Activated gamma-delta T cell (primary cell): Measurements from ENCODE around the gene AHNAK2.
A peak's percentile ranks its signal among the peaks of the same experiment; 100 is the strongest.
"Not testable (repeated sequence)": the region's sequence is repeated elsewhere in the genome, so short reads cannot be mapped to it uniquely, and the experiment has no call there.

Experiments used
- DNase-seq: peaks from one replicate; lab custom pipeline; 2025; lab: John Stamatoyannopoulos, UW
- total RNA-seq, 2 donors: gene quantifications; one replicate each; lab custom pipeline; 2026; lab: John Stamatoyannopoulos, UW

The AHNAK2 gene
- 0 to 0.09 reads per million in 2 donors for total RNA-seq

- DNase-seq, result peak; percentile 35
Observed at GRCh38 chr14:104977681-104978653, at the start of gene AHNAK2. AHNAK2 (minus strand) TSS chr14:104978374; CDS start chr14:104978237, 137 bp downstream.

DNA sequence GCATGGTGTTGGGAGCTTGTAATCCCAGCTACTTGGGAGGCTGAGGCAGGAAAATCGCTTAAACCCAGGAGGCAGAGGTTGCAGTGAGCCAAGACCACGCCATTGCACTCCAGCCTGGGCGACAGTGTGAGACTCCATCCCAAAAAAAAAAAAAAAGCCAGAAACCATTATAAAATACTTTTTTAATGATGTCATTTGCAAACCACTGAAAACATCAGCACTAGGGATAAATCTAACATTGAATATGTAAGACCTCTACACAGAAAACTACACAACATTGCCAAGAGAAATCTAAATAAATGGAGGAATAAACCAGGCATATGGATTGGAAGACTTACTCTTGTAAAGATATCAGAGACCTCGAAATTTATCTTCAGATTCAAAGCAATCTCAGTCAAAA, 49.5 kb upstream of the AHNAK2 start:
- not testable (repeated sequence) for DNase-seq

DNA sequence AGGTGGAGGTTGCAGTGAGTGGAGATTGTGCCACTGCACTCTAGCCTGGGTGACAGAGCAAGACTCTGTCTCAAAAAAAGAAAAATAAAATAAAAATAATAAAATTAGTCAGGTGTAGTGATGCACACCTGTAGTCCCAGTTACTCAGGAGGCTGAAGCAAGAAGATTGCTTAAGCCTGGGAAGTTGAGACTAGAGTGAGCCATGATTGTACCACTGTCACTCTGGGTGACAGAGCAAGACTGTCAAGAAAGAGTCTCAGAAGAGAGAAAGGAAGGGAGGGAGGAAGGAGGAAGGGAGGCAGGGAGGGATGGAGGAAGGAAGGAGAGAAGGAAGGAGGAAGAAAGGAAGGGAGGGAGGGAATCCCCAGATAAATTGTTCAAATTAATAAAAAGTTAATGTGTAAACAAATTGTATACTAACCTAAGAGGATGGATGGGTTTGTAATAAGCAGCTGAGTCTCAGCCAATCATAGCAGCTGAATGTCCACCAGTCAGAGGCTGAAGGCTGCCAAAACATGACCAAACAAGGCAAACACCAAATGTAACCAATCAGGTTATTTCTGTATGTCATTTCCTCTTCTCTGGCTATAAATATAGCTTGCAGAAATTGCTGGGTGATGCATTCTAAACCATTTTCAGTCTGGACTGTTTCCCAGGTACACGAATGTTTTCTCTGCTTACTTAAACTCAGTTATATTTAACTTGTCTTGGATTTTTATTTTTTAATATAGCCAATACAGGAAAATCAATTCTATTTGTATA, 48.8 kb upstream of the AHNAK2 start:
- no peak for DNase-seq

- no peak for DNase-seq
Observed at GRCh38 chr14:105026033-105026785, 48.0 kb upstream of the AHNAK2 start.

DNA sequence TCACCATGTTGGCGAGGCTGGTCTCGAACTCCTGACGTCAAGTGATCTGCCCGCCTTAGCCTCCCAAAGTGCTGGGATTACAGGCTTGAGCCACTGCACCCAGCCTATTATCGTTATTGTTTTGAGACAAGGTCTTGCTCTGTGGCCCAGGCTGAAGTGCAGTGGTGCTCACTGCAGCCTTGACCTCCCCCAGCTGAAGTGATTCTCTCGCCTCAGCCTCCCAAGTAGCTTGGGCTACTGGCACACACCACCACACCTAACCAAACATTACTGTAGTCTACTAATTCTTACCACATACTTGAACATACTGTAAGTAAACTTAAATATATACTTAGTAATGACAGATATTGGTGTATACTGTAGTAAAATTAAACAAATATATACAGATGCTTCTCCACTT, 47.3 kb upstream of the AHNAK2 start:
- no peak for DNase-seq

DNA sequence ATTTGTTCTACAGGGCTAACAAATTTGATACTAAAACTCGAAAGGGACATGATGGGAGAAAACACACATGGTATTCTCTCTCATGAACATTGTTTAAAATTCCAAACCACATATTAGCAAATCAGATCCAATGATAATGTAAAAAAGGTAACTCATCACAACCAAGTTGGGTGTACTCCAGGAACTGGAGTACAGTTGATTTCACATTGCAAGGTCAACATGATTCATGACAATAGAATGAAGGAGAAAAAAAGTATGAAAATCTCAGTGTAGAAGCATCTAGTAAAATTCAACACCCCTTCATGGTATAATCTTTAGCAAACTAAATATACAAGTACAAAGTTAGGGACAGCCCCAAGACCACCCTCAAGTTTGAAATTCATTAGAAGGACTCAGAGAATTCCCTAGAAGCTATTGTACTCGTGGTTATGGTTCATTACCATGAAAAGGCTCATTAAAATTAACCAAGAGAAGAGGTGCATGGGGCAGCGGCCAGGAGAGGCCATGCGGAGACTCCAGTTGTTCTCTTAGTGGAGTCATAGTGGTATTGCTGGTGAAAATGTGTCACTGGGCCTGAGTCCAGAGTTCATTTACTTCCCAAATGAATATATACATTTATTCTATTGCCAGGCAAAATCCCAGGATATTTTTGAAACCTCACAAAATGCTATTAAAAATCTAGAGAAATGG, 45.8 kb upstream of the AHNAK2 start:
- DNase-seq, result no peak

GRCh38 chr14:105023144-105023543, 45.0 kb upstream of the AHNAK2 start:
- no peak for DNase-seq

DNA sequence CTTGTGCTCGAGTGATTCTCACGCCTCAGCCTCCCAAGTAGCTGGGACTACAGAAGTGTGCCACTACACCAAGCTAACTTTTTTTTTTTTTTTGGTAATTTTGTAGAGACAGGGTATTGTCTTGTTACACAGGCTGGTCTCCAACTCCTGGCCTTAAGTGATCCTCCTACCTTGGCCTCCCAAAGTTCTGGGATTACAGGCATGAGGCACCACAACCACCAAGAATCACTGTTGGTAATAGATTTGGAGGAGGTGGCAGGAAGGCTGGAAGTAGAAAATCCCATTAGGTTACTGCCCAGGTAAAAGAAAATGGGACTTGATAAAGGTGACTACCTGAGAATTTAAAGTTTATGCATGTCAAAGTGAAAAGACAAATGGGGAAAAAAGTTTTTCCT, 44.1 kb upstream of the AHNAK2 start:
- DNase-seq, result no peak

GRCh38 chr14:105021656-105022275, 43.6 kb upstream of the AHNAK2 start:
- DNase-seq, result no peak

- DNase-seq, result peak; percentile 99
Observed at GRCh38 chr14:105020815-105021655, 42.9 kb upstream of the AHNAK2 start, which contains the start of gene CDCA4. CDCA4 (minus strand) TSS chr14:105021083; CDS start chr14:105011929, 9,154 bp downstream.

GRCh38 chr14:105019861-105020814, 42.0 kb upstream of the AHNAK2 start:
- peak; percentile 73 for DNase-seq

DNA sequence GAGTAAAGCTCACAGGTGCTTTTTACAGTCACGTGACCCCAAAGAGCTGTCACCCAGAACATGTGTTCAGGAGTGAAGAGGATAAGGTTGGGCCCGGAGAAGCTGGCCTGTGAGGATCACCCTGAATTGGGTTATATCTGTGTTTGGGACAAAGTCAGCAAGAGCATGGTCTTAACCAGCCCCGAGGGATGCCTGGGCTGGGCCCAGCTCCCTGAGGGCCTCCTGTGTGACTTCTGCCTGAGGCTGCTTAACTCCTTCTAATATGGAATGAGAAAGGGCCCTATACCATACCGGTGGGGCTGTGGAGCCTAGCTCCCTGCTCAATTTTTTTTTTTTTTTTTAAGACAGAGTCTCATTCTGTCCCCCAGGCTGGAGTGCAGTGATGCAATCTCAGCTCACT, 40.2 kb upstream of the AHNAK2 start:
- no peak for DNase-seq

- DNase-seq, result no peak
Observed at GRCh38 chr14:105015905-105016304, 37.7 kb upstream of the AHNAK2 start.

- DNase-seq, result no peak
Observed at GRCh38 chr14:105015242-105015641, 37.1 kb upstream of the AHNAK2 start.

DNA sequence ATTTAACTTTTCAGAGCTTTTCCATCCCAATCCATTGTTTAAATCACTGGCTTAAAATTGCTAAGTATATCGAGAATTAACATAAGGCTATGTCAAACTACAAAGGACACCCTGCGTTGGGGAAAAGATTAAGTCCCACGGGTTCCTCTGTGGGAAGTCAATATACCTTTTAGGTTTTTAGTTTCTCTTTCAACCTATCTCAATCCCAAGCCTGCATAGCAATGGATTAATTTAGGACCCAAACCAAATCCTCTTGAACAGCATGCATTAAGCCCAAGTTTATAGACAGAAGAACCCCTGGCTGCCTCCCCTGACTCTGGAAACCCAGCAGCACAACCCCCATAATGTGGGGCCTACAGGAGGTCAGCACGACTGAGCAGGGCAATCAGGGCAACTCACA, 36.5 kb upstream of the AHNAK2 start:
- no peak for DNase-seq

GRCh38 chr14:105014032-105014431, 35.9 kb upstream of the AHNAK2 start:
- no peak for DNase-seq

GRCh38 chr14:105013150-105013785, 35.1 kb upstream of the AHNAK2 start:
- no peak for DNase-seq
